ENCODE results near the gene SPATC1L.

- TF ChIP-seq CTCF (IDR thresholded peaks at IDR 0.05): no peak
- no peak for TF ChIP-seq POLR2A (IDR thresholded peaks at IDR 0.05)
Measured at GRCh38 chr21:46115441-46116188, 68.6 kb downstream of the SPATC1L start.
